HUES64 (cell line): ENCODE measurements around the gene FUBP1.

ENCODE experiments used
- H3K27ac ChIP-seq: 2 replicates; pipeline ENCODE4 v1.7.0; 2013; ENCODE audit warnings: low read depth, low read length, inconsistent platforms
- H3K27me3 ChIP-seq: 2 replicates; pipeline ENCODE4 v1.6.1; 2013; ENCODE audit warnings: mild to moderate bottlenecking, low read length; ENCODE audit not compliant: insufficient read depth
- H3K36me3 ChIP-seq: 2 replicates; pipeline ENCODE4 v1.6.1; 2013; ENCODE audit warnings: mild to moderate bottlenecking, low read length; ENCODE audit not compliant: insufficient read depth
- H3K4me1 ChIP-seq: 2 replicates; pipeline ENCODE4 v1.6.1; 2013; ENCODE audit warnings: mild to moderate bottlenecking, low read length, moderate library complexity; ENCODE audit not compliant: insufficient read depth
- H3K4me3 ChIP-seq: 2 replicates; pipeline ENCODE4 v1.5.1; 2013; ENCODE audit warnings: mild to moderate bottlenecking, low read length, moderate library complexity
- H3K9ac ChIP-seq: 2 replicates; pipeline ENCODE4 v1.6.1; 2013; ENCODE audit warnings: mild to moderate bottlenecking, low read depth, low read length
- H3K9me3 ChIP-seq: 2 replicates; pipeline ENCODE4 v1.6.1; 2013; ENCODE audit warnings: low read depth, low read length; ENCODE audit not compliant: insufficient read depth
- WGBS: fragments of 150-250, 120-280 bp; methylation state at CpG from one replicate; pipeline ENCODE4 v1.1.7; 2013; ENCODE audit warnings: missing lambda C conversion rate; 5-methylcytosine and 5-hydroxymethylcytosine counted together

Gene FUBP1

DNA sequence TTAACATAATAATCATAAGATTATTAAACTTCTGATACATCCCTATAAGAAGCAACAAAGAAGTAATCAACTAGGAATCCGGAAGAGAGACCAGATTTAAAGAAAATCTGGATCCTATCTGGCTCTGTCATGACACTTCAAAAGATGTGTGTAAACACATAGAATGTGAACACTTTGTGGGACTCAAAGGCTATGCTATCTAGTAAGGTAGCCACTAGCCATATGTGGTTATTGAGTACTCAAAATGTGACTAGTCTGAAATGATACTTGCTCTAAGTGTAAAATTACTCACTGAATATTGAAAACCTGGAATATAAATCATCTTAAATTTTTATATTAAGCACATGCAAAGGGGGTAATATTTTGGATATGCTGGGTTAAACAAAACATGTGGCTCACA lies 8.7 kb downstream of the FUBP1 start:
- Histone ChIP-seq H3K27me3 (no peaks in the 10 kb centered on the region), H3K9me3 (no peaks in the 10 kb centered on the region), H3K4me3 (no peak overlapping the region), H3K36me3 (peaks cover 77% of the 10 kb centered on the region), H3K4me1 (peaks cover 15% of the 10 kb centered on the region), H3K27ac (no peak overlapping the region), H3K9ac (no peak overlapping the region)
- 95% methylated on average over 1 of the region's 1 CpG for WGBS

DNA sequence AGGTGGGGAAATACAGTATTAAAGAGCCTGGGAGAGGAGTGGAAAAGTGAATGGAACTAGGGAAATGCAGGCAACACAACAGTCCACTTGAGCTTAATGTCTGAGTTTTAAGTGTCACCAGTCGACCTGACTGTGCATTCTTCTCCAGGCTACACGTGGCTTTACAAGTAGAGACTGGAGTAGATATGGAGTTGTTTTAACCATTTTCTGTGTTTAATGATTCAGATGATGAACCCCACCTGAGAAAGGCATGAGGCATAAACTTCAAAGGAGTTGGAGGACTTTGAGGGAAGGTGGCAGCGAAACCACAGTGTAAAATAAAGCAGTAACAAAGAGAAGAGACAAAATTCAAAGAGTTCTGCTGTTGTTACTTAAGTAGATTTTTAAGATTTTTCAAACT lies 12.6 kb downstream of the FUBP1 start:
- Histone ChIP-seq H3K27ac (no peak overlapping the region), H3K4me1 (0 out of 2 replicates have a peak, but pooled peaks cover 4% of the 10 kb centered on the region), H3K9me3 (no peaks in the 10 kb centered on the region), H3K4me3 (no peak overlapping the region), H3K36me3 (peaks cover 100% of the 10 kb centered on the region), H3K27me3 (no peaks in the 10 kb centered on the region), H3K9ac (no peak overlapping the region)
- WGBS, result 93% methylated on average over 3 of the region's 3 CpGs

- Histone ChIP-seq H3K4me1 (no peaks in the 10 kb centered on the region), H3K27ac (no peak overlapping the region), H3K9me3 (no peaks in the 10 kb centered on the region), H3K9ac (no peak overlapping the region), H3K27me3 (no peaks in the 10 kb centered on the region), H3K4me3 (no peak overlapping the region), H3K36me3 (peaks cover 100% of the 10 kb centered on the region)
- 94% methylated on average over 2 of the region's 2 CpGs for WGBS
These were observed 17.5 kb downstream of the FUBP1 start for GRCh38 chr1:77961392-77961791.

DNA sequence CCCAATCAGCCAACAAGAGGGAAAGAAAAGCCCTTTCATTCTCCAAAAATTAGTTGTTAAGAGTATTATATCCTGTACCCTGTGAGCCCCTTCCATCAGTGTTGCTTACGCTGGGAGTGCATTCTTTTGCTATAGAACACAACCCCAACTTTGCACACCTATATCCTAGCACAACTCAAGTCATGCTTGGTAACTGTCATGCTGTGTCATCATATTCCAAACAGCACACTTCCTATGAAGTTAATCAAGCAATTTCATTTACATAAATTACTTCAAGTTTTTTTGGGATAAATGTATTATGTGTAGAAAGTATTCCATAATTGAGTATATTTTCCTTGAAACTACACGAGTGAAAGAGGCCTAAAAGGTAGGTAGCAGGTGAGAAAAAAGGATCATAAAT lies 20.0 kb downstream of the FUBP1 start:
- H3K27me3 ChIP-seq, result no peaks in the 10 kb centered on the region
- H3K9me3 ChIP-seq, result no peaks in the 10 kb centered on the region
- WGBS, result 91% methylated on average over 2 of the region's 2 CpGs
- no peak overlapping the region for H3K27ac ChIP-seq
- no peaks in the 10 kb centered on the region for H3K4me1 ChIP-seq
- H3K9ac ChIP-seq, result no peak overlapping the region
- H3K36me3 ChIP-seq, result peaks cover 100% of the 10 kb centered on the region
- no peak overlapping the region for H3K4me3 ChIP-seq

GRCh38 chr1:77958391-77958790 lies 20.5 kb downstream of the FUBP1 start:
- H3K27ac ChIP-seq, result no peak overlapping the region
- H3K27me3 ChIP-seq, result no peaks in the 10 kb centered on the region
- no peaks in the 10 kb centered on the region for H3K9me3 ChIP-seq
- H3K4me1 ChIP-seq, result no peaks in the 10 kb centered on the region
- H3K4me3 ChIP-seq, result no peak overlapping the region
- H3K9ac ChIP-seq, result no peak overlapping the region
- peaks cover 100% of the 10 kb centered on the region for H3K36me3 ChIP-seq

GRCh38 chr1:77956464-77956863 lies 22.4 kb downstream of the FUBP1 start:
- Histone ChIP-seq H3K27ac (no peak overlapping the region), H3K4me1 (no peaks in the 10 kb centered on the region), H3K9me3 (no peaks in the 10 kb centered on the region), H3K4me3 (no peak overlapping the region), H3K36me3 (peaks cover 100% of the 10 kb centered on the region), H3K27me3 (no peaks in the 10 kb centered on the region), H3K9ac (no peak overlapping the region)
- 100% methylated on average over 2 of the region's 3 CpGs for WGBS

GRCh38 chr1:77955709-77956108 lies 23.2 kb downstream of the FUBP1 start:
- H3K9ac ChIP-seq, result no peak overlapping the region
- no peaks in the 10 kb centered on the region for H3K27me3 ChIP-seq
- no peaks in the 10 kb centered on the region for H3K9me3 ChIP-seq
- 91% methylated on average over 3 of the region's 3 CpGs for WGBS
- H3K36me3 ChIP-seq, result peaks cover 100% of the 10 kb centered on the region
- H3K4me3 ChIP-seq, result no peak overlapping the region
- H3K27ac ChIP-seq, result no peak overlapping the region
- H3K4me1 ChIP-seq, result no peaks in the 10 kb centered on the region

DNA sequence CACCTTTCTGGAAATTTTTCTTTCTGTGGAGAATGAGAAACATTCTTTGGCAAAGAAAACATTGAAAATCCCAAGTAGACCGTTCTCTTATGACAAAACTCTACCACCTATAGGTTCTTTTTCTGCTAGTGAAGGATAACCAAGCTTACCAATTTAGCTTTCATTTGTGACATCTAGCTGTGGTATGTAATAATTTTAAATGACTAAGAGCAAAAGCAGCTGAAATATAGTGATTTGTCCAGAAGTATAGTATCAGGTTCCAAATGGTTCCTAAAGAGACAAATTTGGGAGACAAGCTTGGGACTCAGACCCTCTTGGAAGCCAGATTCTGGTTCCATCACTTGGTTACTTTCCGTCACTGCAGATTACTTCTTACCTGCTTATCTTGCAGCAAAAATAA lies 24.4 kb downstream of the FUBP1 start:
- H3K4me1 ChIP-seq, result no peaks in the 10 kb centered on the region
- WGBS, result 100% methylated on average over 1 of the region's 2 CpGs

DNA sequence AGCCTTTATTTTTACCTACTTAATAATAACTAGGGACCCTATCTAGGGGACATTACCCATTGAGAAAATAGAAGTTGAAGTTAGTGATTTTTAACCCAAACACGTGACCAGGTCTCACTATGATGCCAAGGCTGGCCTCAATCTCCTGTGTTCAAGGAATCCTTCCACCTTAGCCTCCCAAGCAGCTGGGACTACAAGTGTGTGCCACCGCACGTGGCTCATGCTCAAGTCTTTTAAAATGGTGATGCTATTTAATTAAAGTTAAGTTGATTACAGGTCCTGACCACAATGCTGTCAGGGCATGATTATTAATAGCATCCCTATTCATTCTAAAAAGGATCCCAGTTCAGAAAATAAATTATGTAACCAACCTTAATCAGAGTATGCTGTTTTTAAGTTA lies 25.0 kb downstream of the FUBP1 start:
- no peak overlapping the region for H3K27ac ChIP-seq
- peaks cover 100% of the 10 kb centered on the region for H3K36me3 ChIP-seq
- 97% methylated on average over 3 of the region's 3 CpGs for WGBS
- H3K27me3 ChIP-seq, result no peaks in the 10 kb centered on the region
- H3K9ac ChIP-seq, result no peak overlapping the region
- no peak overlapping the region for H3K4me3 ChIP-seq
- no peaks in the 10 kb centered on the region for H3K9me3 ChIP-seq
- no peaks in the 10 kb centered on the region for H3K4me1 ChIP-seq

More for the DNA sequence above, 24.4 kb downstream of the FUBP1 start:
- Histone ChIP-seq H3K36me3 (peaks cover 100% of the 10 kb centered on the region), H3K9ac (no peak overlapping the region), H3K9me3 (no peaks in the 10 kb centered on the region), H3K4me3 (no peak overlapping the region), H3K27ac (no peak overlapping the region), H3K27me3 (no peaks in the 10 kb centered on the region)

DNA sequence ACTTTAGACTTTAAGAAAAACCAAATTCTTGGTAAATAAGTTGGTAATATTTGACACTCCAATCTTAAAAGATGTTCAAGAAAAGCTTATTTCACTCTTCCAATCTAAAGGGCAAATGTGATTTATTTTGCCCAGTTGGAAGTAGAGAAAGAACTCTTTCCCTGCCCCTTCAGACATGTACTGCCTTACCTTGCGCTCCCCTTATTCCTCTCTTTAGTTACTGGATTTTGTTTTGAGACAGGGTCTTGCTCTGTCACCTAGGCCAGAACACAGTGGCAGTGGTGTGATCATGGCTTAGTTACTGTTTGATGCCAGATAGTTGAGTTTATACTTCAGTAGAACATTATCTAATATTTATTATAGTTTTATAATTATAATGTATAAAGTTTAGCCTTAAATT lies 27.5 kb downstream of the FUBP1 start:
- H3K27ac ChIP-seq, result no peak overlapping the region
- H3K4me1 ChIP-seq, result no peaks in the 10 kb centered on the region
- H3K4me3 ChIP-seq, result no peak overlapping the region
- H3K9ac ChIP-seq, result no peak overlapping the region
- 100% methylated on average over 1 of the region's 1 CpG for WGBS
- H3K27me3 ChIP-seq, result no peaks in the 10 kb centered on the region
- H3K9me3 ChIP-seq, result no peaks in the 10 kb centered on the region
- peaks cover 100% of the 10 kb centered on the region for H3K36me3 ChIP-seq

GRCh38 chr1:77950873-77951272 lies 28.0 kb downstream of the FUBP1 start:
- no peaks in the 10 kb centered on the region for H3K4me1 ChIP-seq
- H3K4me3 ChIP-seq, result no peak overlapping the region
- no peaks in the 10 kb centered on the region for H3K9me3 ChIP-seq
- H3K27me3 ChIP-seq, result no peaks in the 10 kb centered on the region
- no peak overlapping the region for H3K27ac ChIP-seq
- H3K36me3 ChIP-seq, result peaks cover 100% of the 10 kb centered on the region
- no peak overlapping the region for H3K9ac ChIP-seq

DNA sequence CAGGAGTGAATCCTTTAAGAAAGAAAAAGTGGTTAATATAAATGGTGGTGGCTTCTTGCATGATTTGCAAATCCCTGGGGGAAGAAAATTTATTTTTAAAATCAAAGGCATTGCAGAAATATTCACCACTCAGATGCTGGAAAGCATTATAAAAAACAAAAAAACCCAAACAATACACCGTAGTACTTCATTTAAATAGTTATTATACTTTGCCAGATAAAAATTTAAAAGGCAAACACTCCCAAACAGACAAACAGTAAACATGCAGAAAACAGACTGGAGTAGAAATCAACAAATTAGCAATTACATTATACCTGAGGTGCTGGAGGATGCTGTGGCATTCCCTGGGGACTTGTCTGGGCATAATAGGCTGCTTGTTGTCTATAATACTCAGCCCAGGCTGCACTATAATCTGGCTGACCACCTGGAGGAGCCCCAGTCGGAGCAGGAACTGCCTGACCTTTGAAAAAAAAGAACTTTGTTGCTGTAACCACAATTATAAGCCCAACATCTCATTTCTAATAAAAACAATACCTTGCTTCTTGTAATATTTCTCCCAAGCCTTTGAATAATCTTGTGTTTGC lies 29.9 kb downstream of the FUBP1 start:
- H3K36me3 ChIP-seq, result peaks cover 100% of the 10 kb centered on the region
- no peak overlapping the region for H3K9ac ChIP-seq
- no peaks in the 10 kb centered on the region for H3K4me1 ChIP-seq
- peak overlapping the region; percentile 22; the same call in 1 of the 2 replicates for H3K27ac ChIP-seq
- WGBS, result 81% methylated on average over 2 of the region's 2 CpGs
- no peak overlapping the region for H3K4me3 ChIP-seq
- no peaks in the 10 kb centered on the region for H3K9me3 ChIP-seq
- H3K27me3 ChIP-seq, result no peaks in the 10 kb centered on the region
